ENCODE measurements around the gene SLC35E2B. TPM values are rescaled to one million over a fixed set of nuclear protein-coding genes. Genes with fewer than 3 reads are reported as not detected.
A peak's percentile ranks its signal among the peaks of the same experiment; 100 is the strongest.

The SLC35E2B gene
- total RNA-seq, 6 donors from 2014 or later, result 33.0 to 116 (median 47.9) TPM

- 96 to 97% methylated on average over 5 to 6 of the region's 6 CpGs for WGBS, 2 donors
- TF ChIP-seq POLR2AphosphoS5 (IDR thresholded peaks at IDR 0.05) (no peak), POLR2A (IDR thresholded peaks at IDR 0.05) (no peak), EP300 (IDR thresholded peaks at IDR 0.05) (no peak), CTCF (IDR thresholded peaks at IDR 0.05) (no peak)
- no peak for ATAC-seq (ENCODE audit: low FRiP score in 2 of 2)
Observed at GRCh38 chr1:1617925-1618324, 74.7 kb downstream of the SLC35E2B start.

GRCh38 chr1:1617516-1617915, 75.1 kb downstream of the SLC35E2B start:
- ATAC-seq (ENCODE audit: low FRiP score in 2 of 2) (no peak), DNase-seq (no peak)
- WGBS, 2 donors, result 90 to 94% methylated on average over 10 to 11 of the region's 11 CpGs
- peaks cover 0 to 14% (median 6%) of the 10 kb centered on the region in 4 donors for H3K36me3 ChIP-seq
- no peak overlapping the region for H3K27ac ChIP-seq
- TF ChIP-seq CTCF (IDR thresholded peaks at IDR 0.05) (no peak), POLR2A (IDR thresholded peaks at IDR 0.05) (no peak), POLR2AphosphoS5 (IDR thresholded peaks at IDR 0.05) (no peak), EP300 (IDR thresholded peaks at IDR 0.05) (no peak)
- no peak overlapping the region for H3K4me3 ChIP-seq
- H3K9me3 ChIP-seq, result no peaks in the 10 kb centered on the region
- H3K4me1 ChIP-seq, result peaks cover 24 to 48% (median 33%) of the 10 kb centered on the region in 4 donors
- H3K27me3 ChIP-seq, result no peaks in the 10 kb centered on the region

More at GRCh38 chr1:1617925-1618324, 74.7 kb downstream of the SLC35E2B start:
- Histone ChIP-seq H3K4me1 (peaks cover 24 to 45% (median 30%) of the 10 kb centered on the region in 4 donors), H3K4me3 (no peak overlapping the region), H3K27me3 (no peaks in the 10 kb centered on the region), H3K9me3 (no peaks in the 10 kb centered on the region), H3K36me3 (peaks cover 0 to 14% (median 6%) of the 10 kb centered on the region in 4 donors), H3K27ac (no peak overlapping the region)
- DNase-seq, result peak in 1 of 2 donors; percentile 36

- DNase-seq (peak in 1 of 2 donors; percentile 84), ATAC-seq (ENCODE audit: low FRiP score in 2 of 2) (no peak)
- H3K4me3 ChIP-seq, result peak overlapping the region in 3 of 4 donors; percentile 92 to 100 (median 99)
- H3K27me3 ChIP-seq, result no peaks in the 10 kb centered on the region
- H3K4me1 ChIP-seq, result peaks cover 24 to 50% (median 34%) of the 10 kb centered on the region in 4 donors
- peak overlapping the region in 1 of 4 donors; percentile 100 for H3K27ac ChIP-seq
- H3K36me3 ChIP-seq, result peaks cover 0 to 14% (median 6%) of the 10 kb centered on the region in 4 donors
- no peaks in the 10 kb centered on the region for H3K9me3 ChIP-seq
- no peak for TF ChIP-seq CTCF (IDR thresholded peaks at IDR 0.05)
- TF ChIP-seq POLR2A (IDR thresholded peaks at IDR 0.05), result no peak
- TF ChIP-seq EP300 (IDR thresholded peaks at IDR 0.05), result no peak
- no peak for TF ChIP-seq POLR2AphosphoS5 (IDR thresholded peaks at IDR 0.05)
- WGBS, 2 donors, result 86 to 94% methylated on average over 3 to 8 of the region's 19 CpGs
Observed at GRCh38 chr1:1616838-1617237, 75.8 kb downstream of the SLC35E2B start.

GRCh38 chr1:1616045-1616790, 76.4 kb downstream of the SLC35E2B start:
- H3K36me3 ChIP-seq, result peaks cover 0 to 14% (median 6%) of the 10 kb centered on the region in 4 donors
- H3K27me3 ChIP-seq, result no peaks in the 10 kb centered on the region
- DNase-seq, result peak; percentile 60 to 94
- H3K4me3 ChIP-seq, result peak overlapping the region; percentile 59 to 100 (median 96)
- WGBS, 2 donors, result 13 to 24% methylated on average over 9 to 10 of the region's 80 CpGs
- H3K4me1 ChIP-seq, result peaks cover 25 to 51% (median 36%) of the 10 kb centered on the region in 4 donors
- H3K27ac ChIP-seq, result peak overlapping the region; percentile 99 to 100 (median 100)
- peak in 1 of 2 donors; percentile 30 for ATAC-seq (ENCODE audit: low FRiP score in 2 of 2)
- H3K9me3 ChIP-seq, result no peaks in the 10 kb centered on the region
- TF ChIP-seq POLR2A (IDR thresholded peaks at IDR 0.05) (no peak), POLR2AphosphoS5 (IDR thresholded peaks at IDR 0.05) (no peak), EP300 (IDR thresholded peaks at IDR 0.05) (no peak), CTCF (IDR thresholded peaks at IDR 0.05) (no peak)

Measured in upper lobe of left lung (tissue), 6 donors.